ELF-1 (cell line): Measurements from ENCODE around the gene EXOC3.

Source experiments
- DNase-seq: peaks from one replicate; pipeline ENCODE4 v3.0.0-alpha.2; 2016; ENCODE audit warnings: low read depth, low spot score

The EXOC3 gene

DNA sequence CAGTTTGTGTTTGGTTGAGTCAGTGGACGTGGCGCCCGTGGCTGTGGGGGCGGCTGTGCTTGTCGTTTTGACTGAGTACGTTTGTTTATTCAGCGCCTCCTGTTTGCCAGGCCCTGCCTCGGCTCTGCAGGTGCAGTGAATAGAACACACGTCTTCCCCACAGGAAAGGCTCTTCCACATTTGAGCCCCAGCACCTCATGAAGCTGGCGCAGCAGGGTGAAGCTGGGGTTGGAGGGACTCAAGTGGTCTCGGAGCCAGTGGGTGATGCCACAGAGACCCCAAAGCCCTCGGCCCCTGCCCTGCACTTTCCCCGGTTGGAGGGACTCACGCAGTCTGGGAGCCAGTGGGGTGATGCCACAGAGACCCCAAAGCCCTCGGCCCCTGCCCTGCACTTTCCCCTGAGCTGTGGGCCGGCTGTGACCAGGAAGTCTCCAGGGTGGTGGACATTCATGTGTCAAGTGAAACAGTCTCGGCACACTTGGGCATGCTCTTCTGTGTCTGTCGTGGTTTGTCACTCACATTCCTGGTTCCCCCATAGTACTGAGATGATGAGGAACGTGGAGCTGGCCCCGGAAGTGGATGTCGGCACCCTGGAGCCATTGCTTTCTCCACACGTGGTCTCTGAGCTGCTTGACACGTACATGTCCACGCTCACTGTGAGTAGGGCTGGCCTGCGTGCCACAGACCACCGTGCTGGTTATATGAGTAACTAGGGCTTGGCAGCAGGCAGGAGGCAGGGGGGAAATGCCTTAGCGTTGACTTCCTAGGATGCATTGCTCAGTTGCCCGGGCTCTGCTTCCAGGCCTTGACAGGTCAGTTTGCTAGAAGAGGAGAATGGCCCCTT lies 13.6 kb downstream of the EXOC3 start:
- no peak for DNase-seq

DNA sequence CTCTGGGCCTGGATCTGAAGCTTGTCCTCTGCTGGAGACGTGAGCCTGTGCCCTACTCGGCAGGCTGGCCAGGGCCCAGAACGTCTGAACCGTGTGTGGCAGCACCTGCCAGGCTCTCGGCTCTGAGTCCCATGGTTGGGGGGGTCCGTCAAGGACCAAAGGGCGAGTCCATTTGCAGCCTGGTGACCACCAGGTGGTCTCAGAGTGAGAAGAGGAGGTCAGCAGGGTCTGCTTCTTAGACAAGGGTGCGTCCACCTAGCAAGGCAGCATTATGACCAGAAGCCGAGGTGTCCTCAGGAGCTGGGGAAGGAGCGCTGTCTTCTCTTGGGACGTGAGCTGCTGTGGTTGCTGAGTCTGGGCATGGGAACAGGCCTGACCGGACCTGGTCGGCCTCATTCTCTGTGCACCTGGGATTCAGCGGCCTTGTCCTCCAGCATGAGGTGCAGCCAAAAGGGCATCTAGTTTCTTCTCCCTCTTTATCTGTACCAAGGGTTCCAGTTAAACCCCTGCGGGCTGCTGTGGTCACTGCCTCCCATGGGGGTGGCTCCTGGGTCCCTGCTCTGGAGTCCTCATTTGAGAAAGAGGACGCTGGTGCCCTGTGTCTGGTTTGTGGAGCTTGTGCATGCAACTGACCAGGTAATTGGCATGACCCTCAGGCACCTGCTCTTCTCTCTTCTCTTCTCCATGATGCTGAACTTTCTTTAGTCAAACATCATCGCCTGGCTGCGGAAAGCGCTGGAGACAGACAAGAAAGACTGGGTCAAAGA lies 14.4 kb downstream of the EXOC3 start:
- DNase-seq = no peak

DNA sequence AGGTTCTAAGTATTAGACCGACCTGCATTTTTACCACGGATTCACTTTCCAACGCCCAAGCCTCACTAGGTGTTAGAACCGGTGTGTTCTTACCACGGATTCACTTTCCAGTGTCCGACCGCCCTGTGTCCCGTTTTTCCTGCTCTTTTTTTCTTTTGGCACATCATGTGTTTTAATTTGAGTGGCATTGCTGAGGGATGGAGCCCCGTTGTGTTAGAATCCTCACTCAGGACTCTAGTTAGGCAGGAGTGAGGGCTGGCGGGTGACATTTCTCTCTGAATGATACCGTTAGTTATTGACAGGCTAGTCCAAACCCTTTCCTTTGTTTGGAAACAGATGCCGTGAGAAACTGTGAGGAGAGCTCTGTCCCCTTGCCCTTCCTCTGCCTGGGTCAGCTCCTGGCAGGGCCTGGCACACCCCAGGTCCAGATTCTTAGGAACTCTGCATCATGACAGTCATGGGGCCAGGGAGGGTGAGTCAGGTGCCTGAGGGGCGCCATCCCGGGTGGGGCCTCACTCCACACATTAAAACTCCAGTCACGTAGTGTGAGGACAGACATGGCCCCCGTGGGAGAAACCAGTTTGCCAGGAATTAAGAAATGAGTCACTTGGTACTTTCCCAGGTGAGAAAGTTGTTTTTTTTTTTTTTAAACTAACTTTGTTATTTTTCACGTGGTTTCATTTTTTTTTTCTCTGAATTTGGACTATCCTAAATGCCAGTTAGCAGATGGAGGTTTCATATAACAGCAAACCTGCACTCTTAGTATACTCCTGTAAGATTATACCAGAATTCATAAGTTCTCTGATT lies 15.8 kb downstream of the EXOC3 start:
- DNase-seq = no peak

DNA sequence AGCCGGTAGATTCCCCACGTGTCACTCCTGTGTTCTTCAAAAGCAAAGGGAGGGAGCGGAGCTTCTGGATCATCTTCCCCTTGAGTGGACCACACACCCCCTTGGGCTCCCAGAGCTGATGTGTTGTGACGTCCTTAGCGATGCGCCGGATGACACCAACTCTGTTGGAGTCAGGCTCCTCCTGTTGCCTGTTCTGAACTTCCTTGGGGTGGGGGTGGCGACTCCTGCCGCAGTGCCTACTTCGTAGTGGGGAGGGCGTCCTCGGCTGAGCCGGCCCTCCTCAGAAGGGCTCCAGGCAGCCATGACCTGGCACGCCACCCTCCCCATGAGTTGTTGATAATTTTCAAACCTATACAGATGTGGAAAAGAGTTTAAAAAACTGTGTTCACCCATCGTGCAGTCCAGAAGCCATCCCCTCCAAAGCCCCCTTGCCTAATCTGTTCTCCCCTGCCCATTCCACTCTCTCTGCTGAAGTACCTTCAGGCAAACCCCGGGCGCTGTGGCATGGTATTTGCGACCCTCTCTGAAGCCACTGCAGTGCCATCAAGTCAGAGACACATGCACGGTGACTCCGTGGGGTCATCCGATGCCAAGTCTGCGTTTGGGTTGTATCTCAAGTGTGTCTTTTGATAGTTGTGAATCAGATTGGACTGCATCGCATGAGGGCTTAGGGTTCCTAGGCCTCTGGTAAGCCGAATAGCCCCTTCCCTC lies 16.7 kb downstream of the EXOC3 start:
- DNase-seq = no peak

DNA sequence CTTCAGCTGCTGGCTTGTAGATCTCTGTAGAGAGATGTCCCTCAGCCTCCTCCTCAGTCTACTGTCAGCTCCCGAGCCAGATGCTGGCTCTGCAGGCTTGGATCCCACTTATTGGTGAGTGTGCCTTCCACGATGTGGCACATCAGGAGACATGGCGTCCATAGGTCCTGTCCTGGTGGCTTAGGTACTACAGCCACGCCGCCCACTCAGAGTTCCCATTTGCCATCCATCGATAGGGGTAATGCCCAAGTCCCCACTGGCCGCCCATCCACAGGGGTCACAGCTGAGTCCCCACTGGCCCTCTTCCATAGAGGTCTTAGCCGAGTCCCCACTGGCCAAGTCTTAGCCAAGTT lies 17.3 kb downstream of the EXOC3 start:
- DNase-seq = no peak

DNA sequence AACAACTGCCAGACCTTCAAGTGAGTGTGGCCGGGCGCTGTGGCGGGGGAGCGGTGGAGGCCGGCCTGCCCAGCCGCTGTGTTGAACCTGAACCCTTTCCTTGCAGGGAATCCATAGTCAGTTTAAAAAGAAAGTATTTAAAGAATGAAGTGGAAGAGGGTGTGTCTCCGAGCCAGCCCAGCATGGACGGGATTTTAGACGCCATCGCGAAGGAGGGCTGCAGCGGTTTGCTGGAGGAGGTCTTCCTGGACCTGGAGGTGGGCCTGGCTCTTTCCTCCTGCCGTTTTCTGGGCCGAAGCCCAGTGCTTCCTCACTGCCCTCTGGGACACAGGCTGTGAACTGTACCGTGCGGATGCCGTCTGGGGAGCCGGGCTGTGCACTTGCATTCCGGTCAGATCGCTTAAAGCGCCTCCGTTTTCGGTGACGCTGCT lies 19.1 kb downstream of the EXOC3 start:
- DNase-seq = no peak

DNA sequence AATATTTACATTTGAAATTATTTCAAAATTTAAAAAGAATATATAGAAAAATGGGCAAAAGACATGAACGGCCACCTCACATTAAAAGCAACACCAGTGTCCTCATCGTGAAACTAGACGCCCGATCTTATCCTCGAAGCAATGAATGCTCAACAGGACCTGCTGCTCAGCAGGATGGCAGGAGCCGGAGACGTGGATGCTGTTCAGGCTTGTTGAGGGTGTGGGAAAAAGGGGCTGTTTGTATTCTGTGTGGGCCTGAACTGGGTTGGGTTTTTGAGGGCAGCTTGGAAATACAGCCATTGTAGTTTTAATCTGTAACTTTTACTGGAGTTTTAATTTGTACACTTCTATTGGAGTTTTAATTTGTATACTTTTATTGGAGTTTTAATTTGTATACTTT lies 20.3 kb downstream of the EXOC3 start:
- DNase-seq = no peak

DNA sequence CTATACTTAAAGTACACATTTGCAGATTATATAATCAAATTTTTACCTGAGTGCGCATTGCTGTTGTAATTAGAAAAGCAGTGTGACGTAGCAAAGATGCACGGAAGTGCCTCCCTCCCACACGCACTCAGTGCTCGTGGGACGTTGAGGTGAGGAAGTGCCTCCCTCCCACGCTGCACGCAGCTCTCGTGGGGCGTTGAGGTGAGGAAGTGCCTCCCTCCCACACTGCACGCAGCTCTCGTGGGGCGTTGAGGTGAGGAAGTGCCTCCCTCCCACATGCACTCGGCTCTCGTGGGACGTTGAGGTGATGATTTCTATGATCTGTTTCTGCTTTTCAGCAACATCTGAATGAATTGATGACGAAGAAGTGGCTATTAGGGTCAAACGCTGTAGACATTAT lies 21.0 kb downstream of the EXOC3 start:
- DNase-seq = no peak

DNA sequence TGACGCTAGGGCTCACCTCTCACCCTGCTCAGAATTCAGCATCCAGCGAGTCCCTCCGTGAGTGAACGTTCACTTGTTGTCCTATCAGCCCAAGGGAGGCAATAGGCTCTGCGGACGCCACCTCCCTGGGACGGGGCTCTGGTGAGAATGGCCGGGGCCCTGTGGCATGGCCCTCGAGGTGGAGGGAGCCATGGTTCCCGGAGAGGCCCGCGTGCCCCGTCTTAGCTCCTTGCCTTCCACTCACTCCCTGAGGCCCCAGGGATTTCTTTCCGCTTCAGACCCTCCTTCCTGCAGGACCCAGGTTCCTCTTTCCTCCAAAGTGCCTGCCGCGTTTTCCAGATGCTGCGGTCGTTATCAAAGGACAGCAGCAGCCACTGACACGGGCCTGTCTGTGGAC lies 21.5 kb downstream of the EXOC3 start:
- no peak for DNase-seq

DNA sequence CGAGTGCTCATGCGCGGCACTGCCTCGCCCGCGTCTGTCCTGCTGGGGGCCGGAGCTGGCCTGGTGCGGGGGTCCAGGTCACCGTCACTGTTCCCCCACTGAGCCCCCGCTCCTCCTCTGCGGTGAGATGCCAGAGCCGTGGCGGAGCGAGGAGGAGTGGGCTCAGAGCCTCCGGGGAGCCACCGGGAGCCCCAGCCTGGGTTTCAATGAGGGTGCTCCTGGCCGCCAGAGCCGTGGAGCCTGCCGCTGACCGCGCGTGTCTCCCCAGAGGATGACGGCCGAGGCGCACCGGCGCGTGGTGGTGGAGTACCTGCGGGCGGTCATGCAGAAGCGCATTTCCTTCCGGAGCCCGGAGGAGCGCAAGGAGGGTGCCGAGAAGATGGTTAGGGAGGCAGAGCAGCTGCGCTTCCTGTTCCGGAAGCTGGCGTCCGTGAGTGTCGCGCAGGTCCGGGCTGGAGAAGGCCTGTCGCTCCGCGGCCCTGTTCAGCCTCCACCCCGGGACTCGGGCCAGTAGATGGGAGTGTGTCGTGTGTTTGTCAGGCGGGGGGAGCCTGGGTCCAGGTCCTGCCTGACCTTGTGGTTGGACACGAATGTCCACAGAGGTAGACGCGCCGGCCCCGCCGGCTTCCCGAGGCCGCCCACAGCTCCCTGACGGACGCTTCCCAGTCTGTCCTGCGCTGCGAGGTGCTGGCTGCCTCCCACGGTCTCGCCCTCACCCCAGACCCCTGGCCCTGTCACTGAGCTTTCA lies 22.0 kb downstream of the EXOC3 start:
- DNase-seq = no peak

DNA sequence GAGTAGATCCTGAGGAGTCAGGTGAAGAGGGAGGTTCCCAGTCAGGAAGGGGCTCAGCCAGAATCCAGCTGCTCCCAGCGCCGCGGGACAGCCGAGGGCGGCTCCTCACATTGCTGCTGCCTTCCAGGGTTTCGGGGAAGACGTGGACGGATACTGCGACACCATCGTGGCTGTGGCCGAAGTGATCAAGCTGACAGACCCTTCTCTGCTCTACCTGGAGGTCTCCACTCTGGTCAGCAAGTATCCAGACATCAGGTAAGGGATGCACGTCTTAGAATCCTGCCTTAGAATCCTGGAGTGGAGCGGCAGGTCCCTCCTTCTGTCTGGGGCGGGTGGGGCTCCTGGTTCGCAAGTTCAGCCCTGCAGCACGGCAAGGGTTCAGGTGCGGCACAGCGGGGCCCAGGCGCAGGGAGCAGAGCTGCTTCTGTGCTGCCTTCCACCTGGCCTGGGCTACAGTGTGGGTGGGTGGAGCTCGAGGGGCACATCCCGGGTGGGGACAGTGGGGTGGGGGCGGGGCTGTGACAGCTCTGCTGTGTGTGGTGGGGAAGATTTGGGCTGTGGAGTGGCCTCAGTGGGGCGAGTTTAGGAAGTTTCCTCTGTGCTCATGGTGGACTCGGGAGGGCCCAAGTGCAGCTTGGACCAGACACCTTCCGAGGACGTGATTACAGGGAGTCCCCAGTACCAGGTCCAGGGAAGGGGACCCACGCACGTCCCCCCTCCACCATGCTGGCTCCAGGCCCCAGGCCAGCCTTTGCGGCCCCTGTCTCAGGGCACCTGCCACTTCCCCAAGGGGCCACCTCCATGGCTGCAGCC lies 22.8 kb downstream of the EXOC3 start:
- DNase-seq = no peak

DNA sequence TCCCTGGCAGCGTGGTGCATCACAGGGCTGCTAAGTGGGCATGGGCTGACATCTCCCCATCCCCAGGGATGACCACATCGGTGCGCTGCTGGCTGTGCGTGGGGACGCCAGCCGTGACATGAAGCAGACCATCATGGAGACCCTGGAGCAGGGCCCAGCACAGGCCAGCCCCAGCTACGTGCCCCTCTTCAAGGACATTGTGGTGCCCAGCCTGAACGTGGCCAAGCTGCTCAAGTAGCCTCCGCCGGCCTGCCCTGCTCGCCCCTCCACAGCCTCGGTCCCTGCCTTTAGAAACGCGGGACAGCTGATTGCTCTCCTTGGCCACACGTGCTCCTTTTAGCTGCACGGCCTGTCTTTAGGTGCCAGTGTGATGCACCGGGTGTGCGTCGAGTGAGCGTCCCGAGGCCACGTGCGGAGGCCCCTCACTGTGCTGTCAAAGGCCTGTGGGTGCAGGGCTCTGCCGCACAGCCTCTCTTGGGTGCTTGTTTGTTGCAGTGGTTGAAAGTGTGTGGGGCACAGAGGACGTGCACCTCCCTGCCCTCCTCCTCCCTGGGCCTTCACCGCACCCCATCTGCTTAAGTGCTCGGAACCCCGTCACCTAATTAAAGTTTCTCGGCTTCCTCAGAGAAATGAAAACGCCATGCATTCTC lies 23.8 kb downstream of the EXOC3 start:
- no peak for DNase-seq

DNA sequence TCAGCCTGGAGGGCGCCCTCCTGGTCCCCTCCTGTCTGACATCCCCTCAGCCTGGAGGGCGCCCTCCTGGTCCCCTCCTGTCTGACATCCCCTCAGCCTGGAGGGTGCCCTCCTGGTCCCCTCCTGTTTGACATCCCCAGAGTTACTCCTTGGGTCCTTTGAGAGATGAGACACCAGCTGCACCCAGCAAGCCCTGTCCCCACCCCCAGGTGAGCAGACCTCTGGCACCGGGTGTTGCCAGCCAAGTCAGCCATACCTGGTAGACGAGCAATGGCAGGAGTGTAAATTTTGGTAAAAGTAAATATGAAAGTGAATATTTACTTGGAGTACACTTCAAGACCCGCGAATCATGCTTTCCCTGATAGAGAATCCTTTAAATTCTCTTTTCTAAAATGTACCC lies 25.4 kb downstream of the EXOC3 start:
- no peak for DNase-seq

DNA sequence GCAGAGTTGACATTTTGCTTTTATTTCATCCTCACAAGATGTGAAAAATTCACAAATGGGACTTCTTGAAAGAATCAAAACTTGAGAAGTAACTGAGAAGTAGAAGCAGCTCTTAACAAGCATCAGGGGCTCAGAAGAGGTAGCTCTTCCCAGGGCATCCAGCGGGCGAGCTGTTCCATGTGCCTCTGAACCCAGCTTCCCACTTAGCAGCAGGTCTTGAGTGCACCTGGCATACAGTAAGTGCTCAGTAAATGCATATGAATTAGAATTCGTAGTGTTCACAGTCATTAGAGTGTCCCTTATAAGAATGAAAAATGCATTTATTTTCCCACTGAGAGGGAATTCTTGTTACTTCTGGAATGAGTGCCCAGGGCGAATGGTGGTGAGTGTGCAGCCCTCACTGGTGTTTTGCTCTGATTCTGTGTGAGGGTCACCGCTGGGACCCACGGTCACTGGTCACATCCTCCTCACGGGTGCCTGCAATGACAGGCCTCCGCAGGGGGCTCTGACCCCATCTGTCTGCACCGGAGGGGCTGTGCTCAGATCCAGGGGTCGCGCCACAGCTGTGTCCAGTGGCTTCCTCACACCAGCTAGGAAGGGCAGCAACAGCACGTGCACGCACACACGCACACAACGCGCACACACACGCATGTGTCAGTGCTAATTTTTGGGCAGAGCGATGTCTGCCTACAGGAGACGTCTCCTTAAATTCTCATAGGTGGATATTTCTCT lies 26.9 kb downstream of the EXOC3 start:
- DNase-seq = no peak

DNA sequence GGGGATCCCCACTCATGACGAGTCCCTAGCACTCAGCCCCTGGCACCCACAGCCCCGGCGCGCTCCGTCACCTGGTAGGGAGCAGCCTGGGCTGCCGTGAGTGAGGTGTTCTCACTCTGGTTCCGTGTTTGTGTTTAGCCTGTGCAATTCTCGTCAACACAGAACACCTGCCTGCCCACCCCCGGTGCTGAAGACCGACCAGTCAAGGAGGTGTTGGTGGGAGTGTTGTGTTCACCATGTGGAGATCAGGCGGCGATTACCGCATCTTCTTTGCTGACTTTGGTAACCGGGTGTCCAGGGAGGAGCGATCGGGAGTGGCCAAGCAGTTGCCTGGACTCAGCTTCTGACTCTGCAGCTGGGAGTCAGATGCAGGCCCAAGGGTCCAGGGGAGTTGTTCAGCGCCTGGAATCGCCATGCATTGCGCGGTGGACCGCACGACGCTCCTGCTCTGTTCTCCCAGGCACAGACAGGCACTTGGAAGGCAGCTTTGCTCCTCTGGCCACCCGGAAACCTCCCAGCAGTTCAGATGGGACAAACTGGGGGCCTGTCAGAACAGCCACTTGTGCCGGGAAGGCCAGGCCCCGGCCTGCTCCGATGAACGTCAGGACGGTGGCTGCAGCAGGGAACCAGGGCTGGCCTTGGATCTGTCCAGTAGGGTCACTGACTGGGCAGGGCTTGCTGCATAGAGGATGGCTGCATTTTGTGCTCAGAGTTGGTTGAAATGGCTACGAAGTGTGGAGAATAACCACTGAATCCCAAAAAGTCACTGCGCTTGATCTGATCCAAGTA lies 28.2 kb downstream of the EXOC3 start:
- DNase-seq = no peak

DNA sequence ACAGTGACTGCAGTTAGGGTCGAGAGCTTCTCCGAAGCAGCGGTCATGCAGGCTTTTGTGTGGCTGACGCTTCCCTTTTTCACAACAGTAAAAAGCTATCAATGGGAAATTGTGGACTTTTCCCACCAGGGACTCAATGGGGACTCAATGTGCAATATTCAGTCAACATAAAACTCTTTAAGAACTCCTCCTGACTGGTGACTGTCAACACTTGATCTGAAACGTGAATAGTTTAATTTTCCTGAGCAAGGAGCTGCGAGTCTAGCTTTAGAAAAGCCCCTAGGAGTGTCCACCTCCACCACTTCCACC lies 28.7 kb downstream of the EXOC3 start:
- no peak for DNase-seq

DNA sequence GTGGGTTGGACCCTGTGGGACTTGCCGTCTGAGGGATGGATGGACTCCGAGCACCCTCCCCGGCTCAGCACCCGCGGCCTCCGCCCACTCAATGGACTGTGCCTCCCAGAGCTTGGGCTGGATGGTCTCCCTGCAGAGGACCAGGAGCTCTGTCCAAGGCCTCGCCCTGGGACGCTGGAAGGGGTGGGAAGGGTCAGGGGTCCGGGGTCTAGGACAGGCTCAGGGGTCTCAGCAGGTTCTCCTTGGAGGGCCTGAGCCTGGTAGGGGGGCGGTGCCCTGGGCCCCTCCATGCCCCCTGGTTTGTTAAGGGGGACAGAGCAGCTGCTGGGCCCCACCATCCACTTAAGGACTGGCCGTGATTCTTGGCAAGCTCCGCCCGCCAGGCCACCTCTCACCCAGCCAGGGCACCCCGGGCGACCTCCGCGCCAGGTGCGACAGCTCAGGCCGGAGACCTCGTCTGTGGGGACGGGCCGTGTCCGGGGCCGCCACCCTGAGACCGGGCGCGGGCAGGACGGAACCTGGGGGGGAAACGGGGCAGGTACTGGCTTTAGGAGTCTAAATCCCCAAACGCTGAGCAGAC lies 29.2 kb downstream of the EXOC3 start:
- no peak for DNase-seq
